Measurements from ENCODE around the gene LDLRAD4.

Gene LDLRAD4

DNA sequence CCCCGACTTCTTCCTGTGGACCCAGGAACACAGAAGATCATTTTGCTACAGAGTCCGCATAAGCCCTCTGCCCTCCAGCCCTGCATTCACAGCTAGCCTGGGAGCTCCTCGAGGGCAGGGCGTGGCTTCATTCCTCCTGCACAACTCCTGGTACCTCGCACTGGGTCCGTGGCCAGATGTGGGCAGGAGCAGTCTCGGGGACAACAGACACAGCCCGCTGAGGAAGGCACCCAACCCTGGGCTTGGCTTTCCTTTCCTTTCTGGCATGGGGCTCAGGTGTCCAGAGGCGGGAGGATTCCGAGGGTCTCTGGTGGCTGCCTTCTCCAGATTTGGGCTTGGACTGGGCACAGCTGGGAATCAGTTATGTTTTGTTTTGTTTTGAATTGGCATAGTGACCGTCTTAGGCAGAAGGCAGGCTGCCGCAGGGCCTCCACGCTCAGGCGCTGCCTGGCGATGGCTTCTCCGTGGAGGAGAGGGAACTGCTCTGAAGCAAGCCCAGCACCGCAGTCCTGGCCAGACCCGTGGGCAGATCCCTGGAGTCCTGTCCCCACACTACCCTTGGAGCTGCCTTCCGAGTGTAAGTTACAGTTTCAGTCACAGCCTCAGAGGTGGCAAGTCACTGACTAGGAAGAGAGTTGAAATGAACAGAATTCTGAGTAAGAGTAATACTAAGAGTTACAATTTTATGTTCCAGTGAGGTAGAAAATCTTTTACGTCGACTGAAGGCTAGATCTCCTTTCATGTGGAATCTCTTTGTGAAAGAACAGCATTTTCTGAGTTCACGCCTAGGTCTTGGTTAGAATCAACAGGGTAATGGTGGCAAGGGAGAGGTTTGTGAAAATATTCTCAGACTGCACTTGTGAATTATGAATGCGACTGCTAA, 47.9 kb downstream of the LDLRAD4 start:
- TF ChIP-seq, protein P1, sequence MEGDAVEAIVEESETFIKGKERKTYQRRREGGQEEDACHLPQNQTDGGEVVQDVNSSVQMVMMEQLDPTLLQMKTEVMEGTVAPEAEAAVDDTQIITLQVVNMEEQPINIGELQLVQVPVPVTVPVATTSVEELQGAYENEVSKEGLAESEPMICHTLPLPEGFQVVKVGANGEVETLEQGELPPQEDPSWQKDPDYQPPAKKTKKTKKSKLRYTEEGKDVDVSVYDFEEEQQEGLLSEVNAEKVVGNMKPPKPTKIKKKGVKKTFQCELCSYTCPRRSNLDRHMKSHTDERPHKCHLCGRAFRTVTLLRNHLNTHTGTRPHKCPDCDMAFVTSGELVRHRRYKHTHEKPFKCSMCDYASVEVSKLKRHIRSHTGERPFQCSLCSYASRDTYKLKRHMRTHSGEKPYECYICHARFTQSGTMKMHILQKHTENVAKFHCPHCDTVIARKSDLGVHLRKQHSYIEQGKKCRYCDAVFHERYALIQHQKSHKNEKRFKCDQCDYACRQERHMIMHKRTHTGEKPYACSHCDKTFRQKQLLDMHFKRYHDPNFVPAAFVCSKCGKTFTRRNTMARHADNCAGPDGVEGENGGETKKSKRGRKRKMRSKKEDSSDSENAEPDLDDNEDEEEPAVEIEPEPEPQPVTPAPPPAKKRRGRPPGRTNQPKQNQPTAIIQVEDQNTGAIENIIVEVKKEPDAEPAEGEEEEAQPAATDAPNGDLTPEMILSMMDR (IDR thresholded peaks at IDR 0.05; ENCODE audit: borderline replicate concordance, control extremely low read depth, extremely low read depth, insufficient read depth, missing control alignments) = no peak
- no peak for DNase-seq (ENCODE audit: low spot score)
- in situ Hi-C loops (cut with MboI; ENCODE audit: low sequenced_read_pairs, unreplicated experiment) = no loop called here

DNA sequence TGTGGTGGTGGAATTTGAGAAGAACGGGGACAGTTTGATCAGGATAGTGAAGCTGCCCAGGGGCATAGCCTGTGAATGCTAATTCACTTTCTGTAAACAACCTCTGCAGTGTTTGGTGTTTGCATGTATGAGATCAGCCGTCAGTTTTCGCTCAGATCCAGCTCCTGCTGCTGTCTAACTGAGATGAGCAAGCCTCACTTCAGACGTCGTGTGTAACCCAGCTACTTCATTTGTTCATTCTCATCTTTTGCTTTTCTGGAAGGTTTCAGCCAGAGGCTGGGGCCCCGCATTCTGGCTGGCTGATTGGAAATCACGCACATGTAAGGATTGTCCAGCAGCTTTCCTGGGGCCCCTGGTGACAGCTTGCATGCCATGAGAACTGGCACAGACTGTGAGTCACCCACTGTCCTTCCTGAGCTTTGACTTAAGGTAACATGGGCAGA, 48.9 kb downstream of the LDLRAD4 start:
- TF ChIP-seq, protein P1 (IDR thresholded peaks at IDR 0.05; ENCODE audit: borderline replicate concordance, control extremely low read depth, extremely low read depth, insufficient read depth, missing control alignments) = no peak
- no peak for DNase-seq (ENCODE audit: low spot score)
- in situ Hi-C loops (cut with MboI; ENCODE audit: low sequenced_read_pairs, unreplicated experiment) = no loop called here

DNA sequence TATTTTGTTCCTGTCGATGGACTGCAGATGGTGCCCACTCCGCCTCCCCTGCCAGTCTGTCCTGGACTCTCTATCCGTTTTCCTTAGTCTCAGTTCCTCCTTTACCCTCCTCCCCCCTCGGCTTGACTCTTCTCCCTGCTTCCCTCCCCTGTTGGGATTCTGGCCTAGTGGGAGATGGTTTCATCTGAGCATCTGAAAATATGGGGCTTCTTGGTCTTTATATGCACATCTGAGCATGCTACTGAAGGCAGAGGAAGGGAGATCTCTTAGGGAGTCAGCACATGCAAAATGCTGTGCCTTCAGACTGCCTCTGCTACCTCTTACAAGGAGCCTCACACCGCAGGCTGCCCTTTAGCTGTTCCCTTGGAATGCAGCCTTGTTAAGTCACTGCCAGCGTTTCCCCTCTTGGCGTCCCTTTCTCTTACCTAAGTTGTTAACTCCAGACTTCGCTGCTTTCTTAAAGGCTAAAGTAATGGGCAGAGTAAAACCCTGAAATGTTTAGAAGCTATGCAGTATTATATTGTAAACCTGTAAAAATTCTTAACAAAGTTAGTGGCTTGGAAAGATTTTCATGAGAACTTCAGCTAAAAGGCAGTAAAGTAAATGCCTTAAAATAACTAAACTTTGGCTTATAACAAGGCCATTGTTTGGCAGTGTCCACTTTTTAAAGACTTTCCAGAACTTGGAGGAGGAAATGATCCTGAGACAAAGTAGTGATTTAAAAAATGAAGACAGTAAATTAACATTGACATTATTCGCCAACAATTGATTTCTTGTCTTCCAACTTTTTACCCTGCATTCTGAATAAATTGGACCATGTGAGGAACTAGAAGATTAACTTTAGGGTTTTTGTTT, 49.8 kb downstream of the LDLRAD4 start:
- TF ChIP-seq, protein P1 (IDR thresholded peaks at IDR 0.05; ENCODE audit: borderline replicate concordance, control extremely low read depth, extremely low read depth, insufficient read depth, missing control alignments) = no peak
- DNase-seq (ENCODE audit: low spot score) = no peak

DNA sequence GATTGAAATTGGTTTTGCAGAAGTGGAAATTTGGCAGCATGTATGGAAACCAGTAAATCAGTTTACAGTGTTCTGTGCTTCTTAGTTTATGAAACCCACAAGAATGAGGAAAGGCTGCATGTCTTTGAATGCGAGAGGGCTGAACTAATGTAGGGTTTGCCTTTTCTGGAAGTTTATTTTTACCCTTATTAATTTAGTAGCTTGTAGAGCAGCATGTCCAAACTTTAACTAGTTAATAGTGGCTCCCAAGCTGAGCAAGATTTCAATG, 50.4 kb downstream of the LDLRAD4 start:
- DNase-seq (ENCODE audit: low spot score) = no peak
- in situ Hi-C loops (cut with MboI; ENCODE audit: low sequenced_read_pairs, unreplicated experiment) = no loop called here
- TF ChIP-seq, protein P1 (IDR thresholded peaks at IDR 0.05; ENCODE audit: borderline replicate concordance, control extremely low read depth, extremely low read depth, insufficient read depth, missing control alignments) = no peak

More for the DNA sequence above, 49.8 kb downstream of the LDLRAD4 start:
- in situ Hi-C loops (cut with MboI; ENCODE audit: low sequenced_read_pairs, unreplicated experiment) = no loop called here

DNA sequence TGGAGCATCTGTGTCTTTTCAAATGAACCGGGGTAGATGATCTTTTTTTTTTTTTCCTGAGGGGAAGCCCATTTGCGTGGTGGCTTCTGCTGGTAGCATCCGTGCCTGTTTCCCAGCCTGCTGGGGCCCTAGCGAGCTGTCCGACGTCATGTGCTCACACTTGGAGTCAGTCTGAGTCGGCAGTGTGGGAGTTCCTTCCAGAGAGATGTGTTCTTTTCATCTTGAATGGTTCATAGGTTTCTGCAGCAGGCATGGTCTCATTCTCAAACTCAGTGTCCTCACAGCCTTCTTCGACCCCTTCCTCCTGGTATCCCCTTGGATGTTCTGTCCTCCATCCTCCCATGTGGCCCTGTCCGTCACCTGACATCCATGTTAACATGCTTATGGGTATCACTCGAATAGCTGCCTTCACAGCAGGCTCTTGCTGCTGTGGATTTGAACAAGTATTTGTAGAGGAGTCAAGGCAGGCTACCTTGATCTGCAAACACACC, 51.0 kb downstream of the LDLRAD4 start:
- in situ Hi-C loops (cut with MboI; ENCODE audit: low sequenced_read_pairs, unreplicated experiment) = no loop called here
- TF ChIP-seq, protein P1 (IDR thresholded peaks at IDR 0.05; ENCODE audit: borderline replicate concordance, control extremely low read depth, extremely low read depth, insufficient read depth, missing control alignments) = no peak
- no peak for DNase-seq (ENCODE audit: low spot score)

DNA sequence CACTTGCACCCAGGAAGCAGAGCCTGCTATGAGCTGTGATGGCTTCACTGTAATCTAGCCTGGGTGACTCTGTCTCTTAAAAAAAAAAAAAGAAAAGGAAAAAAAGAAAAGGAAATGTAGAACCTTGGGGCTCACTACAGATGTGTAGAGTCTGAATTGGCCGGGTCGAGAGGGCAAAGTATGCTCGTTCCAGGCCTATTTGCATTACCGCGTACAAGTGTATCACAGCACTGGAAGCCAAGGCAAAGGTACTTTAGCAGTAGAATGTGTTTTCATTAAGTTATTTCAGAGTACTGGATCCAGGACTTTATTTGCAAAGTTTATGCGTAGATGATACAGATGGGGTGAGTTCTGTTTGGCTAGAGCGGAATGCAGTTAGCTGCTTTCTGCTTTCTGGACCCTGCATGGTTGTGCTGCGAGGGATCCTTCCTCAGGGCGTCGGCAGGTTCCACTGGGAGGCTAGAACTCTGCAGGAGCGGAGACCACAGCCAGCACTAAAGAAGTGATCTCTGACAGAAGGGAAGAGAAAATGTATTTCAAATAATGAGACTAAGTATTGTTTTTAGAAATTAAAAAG, 51.8 kb downstream of the LDLRAD4 start:
- TF ChIP-seq, protein P1 (IDR thresholded peaks at IDR 0.05; ENCODE audit: borderline replicate concordance, control extremely low read depth, extremely low read depth, insufficient read depth, missing control alignments) = no peak
- in situ Hi-C loops (cut with MboI; ENCODE audit: low sequenced_read_pairs, unreplicated experiment) = no loop called here
- DNase-seq (ENCODE audit: low spot score) = no peak

Data from GM13976 (cell line).